Neural progenitor cell (in vitro differentiated cells): ENCODE data around the gene MLH1.

Experiments used
- CTCF ChIP-seq: fragments of 200-600 bp; sonication (generic); IDR thresholded peaks from 2 replicates; pipeline ENCODE4 v1.5.1; 2017; ENCODE audit warnings: antibody characterized with exemption, mild to moderate bottlenecking
- EZH2 ChIP-seq: fragments of 200-600 bp; sonication (generic); IDR thresholded peaks from 2 replicates; pipeline ENCODE4 v1.6.1; 2017; ENCODE audit warnings: antibody characterized with exemption, mild to moderate bottlenecking, moderate library complexity

GRCh38 chr3:37014620-37015019 is 21.3 kb downstream of the MLH1 start:
- no peak for TF ChIP-seq CTCF
- no peak for TF ChIP-seq EZH2
